GM19193 (cell line): Measurements from ENCODE around the gene ANKRD27.

ENCODE experiments used
- POLR2A ChIP-seq: IDR thresholded peaks from 4 replicates; pipeline ENCODE4 v1.6.1; 2011; ENCODE audit not compliant: insufficient read depth, insufficient read length; ENCODE audit errors: extremely low read depth

The ANKRD27 gene

DNA sequence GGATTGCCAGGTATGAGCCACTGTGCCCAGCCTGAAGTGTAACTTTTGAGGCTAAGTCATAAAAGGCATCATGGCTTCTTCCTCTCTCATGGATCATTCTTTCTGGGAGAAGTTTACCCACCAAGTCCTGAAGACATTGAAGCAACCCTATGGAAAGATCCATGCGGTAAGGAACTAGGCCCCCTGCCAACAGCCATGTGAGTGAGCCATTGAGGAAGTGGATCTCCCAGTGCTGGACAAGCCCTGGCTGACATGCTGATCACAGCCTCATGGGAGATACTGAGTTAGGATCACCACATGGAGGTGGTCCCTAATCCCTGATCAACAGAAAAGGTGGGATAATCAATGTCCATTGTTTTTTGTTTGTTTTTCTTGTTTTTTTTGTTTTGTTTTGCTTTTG is 13.3 kb upstream of the ANKRD27 start:
- no peak for TF ChIP-seq POLR2A

DNA sequence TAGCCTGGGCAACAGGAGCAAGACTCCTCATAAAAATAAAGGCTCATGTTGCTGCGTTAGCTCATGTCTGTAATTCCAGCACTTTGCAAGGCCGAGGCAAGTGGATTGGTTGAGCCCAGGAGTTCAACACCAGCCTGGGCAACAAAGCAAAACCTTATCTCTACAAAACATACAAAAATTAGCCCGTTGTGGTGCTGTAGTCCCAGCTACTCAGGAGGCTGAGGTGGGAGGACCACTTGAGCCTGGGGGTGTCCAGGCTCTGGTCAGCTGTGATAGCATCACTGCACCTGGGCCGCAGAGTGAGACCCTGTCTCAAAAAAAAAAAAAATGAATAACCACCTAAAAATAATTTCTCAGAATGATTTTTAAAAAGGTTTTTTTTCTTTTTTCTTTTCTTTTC is 12.7 kb upstream of the ANKRD27 start:
- no peak for TF ChIP-seq POLR2A

DNA sequence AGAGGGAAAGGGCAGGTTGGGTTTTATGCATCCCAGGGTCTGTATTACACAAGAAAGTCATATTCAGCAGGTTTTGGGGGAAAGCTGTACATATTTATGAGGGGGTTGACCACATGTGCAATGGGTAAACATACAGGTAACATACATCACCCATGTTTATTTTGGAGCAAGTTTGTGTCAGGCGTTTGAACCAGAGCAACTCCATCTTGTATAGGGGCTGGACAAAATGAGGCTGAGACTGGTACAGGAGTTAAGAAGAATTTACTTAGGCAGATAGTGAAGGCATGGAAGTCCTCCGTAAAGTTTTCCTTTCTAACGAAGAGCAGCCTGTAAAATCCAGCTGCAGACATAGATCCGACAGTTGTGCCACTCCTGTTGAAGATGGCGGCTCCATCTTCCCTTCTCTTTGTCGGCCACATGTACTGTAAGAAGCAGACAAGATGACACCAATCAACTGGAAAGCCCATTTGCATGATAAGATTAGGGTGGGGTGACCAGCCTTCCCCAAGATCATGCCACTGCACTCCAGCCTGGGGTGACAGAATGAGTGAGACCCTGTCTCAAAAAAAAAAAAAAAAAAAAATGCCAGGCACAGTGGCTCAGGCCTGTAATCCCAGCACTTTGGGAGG is 12.0 kb upstream of the ANKRD27 start:
- no peak for TF ChIP-seq POLR2A

DNA sequence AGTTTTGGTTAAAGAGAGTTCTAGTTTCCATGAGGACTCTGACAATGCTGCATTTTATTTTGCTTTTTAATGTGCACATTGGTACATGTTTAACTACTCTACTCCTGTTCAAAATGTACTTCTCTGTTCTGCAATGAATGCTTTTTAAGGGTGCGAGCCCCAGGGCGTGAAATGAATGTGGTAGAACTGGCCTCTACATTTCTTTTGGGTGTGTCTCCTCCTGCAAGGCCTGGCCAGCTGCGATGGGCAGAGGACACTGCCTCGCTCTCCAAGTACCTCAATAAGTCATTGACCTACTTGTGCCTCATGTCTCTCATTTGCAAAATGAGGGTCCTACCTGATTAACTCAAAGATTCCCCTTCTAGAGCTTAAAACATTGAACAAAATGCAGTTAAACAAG is 7.3 kb upstream of the ANKRD27 start:
- TF ChIP-seq POLR2A: no peak

DNA sequence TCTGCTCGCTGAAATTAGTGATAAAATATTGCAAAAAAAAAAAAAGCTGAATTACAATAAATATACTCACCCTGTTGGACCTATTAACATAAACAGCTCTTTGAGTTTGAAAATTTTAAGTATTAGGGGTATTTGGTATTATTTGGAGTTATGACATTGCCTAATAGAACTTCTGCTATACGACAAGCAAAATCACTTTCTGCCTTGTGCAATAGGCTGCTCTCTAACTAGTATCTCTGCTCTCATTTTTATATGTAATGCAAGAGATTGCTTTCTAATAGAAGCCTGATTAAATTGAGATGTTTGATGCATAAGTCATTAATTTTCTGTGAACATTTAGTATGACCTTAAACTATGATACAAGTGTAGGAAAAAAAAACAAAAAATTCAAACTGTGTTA is 6.0 kb upstream of the ANKRD27 start:
- no peak for TF ChIP-seq POLR2A

DNA sequence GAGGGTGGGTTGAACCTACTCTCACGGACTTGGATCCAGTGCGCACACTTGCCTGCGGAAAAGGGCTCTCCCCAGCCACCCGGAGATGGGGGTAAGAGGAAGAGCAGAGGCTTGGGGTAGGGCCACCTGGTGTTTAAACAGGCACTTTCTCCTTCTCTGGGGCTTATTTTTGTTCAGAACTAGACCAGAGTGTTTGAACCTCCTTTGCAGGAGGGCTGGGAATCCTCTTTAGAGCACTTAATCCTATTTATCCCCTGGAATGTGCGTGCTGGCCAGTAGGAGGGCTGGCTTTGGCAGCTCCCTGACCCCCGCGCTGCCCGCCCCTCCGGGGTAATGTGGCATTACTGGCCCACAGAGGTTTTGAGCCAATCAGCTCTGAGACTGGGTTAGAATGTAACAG is 2.7 kb upstream of the ANKRD27 start:
- TF ChIP-seq POLR2A: no peak

DNA sequence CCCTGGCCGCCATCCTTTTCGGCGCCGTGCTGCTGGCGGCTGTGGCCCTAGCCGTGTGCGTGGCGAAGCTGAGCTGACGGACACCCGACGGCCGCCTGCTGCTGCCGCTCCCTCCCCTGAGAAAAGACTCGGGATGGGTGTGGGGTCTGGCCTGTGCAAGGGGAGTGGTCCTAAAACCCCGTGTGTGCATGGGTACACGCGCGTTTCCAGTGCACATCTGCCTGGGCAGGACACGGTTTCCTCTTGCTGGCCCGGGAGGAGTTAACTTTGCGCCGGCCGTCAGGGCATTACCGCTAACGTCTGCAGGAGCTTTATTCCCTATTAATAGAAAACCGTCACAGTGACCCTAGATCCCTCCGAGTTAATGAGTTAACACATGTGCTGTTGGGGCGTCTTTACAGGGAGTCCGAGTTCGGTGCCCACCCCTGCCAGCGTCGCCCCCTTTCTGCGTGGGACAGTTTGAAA is 1.9 kb upstream of the ANKRD27 start:
- no peak for TF ChIP-seq POLR2A

DNA sequence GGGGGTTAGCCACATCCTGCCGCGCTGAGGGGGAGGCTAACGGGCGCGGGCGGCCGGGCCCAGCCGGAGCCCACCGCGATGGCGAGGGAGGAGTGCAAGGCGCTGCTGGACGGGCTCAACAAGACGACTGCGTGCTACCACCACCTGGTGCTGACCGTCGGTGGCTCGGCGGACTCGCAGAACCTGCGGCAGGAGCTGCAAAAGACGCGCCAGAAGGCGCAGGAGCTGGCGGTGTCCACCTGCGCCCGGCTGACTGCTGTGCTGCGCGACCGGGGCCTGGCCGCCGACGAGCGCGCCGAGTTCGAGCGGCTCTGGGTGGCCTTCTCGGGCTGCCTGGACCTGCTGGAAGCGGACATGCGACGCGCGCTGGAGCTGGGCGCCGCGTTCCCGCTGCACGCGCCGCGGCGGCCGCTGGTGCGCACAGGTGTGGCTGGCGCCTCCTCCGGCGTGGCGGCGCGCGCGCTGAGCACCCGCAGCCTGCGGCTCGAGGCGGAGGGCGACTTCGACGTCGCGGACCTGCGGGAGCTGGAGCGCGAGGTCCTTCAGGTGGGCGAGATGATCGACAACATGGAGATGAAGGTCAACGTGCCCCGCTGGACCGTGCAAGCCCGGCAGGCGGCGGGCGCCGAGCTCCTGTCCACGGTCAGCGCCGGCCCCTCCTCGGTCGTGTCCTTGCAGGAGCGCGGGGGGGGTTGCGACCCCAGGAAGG is 1.4 kb upstream of the ANKRD27 start:
- no peak for TF ChIP-seq POLR2A

DNA sequence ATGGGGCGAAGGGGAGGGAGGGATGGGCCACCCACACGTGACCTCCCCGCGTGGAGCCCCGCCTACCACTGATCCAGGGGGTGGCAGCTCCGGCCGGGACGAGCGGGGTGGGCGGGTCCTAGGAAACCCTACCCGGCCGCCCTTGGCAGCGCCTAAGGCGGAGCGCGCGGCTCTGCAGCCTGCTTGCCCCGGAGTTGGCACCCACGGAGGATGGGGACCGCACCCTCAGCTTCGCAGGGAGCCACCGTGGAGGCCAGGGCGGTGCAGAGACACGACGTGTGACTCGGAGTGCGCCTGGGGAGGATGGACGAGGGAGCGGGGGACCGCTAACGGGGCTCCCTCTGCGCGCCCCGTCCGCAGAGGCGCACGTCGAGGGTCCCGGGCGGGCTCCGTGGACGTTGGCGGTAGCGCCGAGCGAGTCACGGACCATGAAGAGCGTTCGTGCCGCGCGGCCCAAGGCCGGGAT is 773 bp upstream of the ANKRD27 start, which contains the start of gene RGS9BP:
RGS9BP (plus strand) TSS at position 129 of the 466 bp plus-strand sequence. CDS start 416 bp downstream, outside the sequence.
- no peak for TF ChIP-seq POLR2A

DNA sequence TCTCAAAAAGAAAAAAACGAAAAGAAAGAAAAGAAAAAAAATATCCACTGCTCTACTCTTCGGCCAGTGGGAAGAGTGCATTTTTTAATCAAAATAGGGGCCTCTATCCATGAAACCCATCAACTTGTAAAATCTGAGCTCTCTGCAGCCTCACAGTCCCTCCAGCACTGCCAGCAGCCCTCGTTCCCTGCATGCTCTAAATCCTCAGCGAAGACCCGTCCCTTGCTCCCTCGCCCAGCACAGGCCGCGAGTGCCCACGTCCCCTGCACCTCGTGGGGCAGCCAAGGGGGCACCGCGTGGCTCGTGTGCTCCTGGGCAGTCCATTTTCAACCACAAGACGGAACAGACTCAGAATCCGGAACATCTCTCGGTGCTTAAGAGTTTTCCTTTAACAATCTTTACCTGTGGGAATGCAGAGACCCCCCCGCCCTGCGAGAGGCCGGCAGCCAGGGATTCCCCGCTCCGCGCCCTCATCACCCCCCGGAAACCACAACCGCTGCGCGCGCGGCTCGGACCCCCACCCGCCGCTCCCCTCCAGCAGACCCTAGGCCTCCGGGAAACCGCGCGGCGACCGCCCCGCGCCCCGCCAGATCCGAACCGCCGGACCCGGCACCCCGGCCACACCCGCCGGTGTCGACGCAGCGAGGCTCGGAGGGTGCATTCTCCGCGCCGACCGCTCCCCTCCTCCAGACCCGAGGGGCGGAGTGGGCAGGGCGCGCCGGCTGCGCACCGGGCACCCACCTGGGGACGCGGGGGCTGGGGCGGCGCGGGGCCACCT is 638 bp downstream of the ANKRD27 start:
- TF ChIP-seq POLR2A: no peak

DNA sequence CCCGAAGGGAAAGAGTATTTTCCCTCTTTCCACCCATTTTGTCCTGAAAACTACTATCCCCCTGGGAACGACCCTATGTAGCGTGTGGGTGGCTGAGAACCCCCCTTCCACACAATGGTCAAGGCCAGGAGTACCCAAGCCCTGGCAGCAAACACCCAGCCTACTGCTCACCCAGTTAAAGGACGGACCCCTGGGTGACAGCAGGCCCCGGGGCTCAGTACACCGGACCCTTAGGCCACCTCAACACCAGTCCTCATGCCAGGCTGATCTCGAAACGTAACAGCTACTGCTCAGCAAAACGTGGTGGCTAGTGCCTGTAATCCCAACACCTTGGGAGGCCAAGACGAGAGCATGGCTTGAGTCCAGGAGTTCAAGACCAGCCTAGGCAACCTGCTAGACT is 1.4 kb downstream of the ANKRD27 start:
- TF ChIP-seq POLR2A: no peak

DNA sequence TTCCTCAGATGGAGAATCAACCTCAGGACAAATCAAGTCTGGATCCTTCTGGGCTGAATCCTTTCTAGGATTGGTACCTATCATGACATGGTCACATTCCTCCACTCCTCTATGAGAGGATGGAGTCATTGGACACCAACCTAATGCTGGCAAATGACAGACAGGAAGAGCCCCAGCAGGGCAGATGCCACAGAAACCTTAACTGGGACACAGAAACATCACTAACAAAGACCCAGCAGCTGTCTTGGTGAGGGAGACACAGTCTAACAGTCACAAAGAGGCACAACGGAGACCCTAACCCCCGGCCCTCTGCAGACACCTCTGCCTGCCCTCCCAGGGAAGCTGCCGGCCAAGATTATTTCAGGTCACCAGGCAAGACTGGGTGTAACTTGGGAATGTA is 2.1 kb downstream of the ANKRD27 start:
- no peak for TF ChIP-seq POLR2A

DNA sequence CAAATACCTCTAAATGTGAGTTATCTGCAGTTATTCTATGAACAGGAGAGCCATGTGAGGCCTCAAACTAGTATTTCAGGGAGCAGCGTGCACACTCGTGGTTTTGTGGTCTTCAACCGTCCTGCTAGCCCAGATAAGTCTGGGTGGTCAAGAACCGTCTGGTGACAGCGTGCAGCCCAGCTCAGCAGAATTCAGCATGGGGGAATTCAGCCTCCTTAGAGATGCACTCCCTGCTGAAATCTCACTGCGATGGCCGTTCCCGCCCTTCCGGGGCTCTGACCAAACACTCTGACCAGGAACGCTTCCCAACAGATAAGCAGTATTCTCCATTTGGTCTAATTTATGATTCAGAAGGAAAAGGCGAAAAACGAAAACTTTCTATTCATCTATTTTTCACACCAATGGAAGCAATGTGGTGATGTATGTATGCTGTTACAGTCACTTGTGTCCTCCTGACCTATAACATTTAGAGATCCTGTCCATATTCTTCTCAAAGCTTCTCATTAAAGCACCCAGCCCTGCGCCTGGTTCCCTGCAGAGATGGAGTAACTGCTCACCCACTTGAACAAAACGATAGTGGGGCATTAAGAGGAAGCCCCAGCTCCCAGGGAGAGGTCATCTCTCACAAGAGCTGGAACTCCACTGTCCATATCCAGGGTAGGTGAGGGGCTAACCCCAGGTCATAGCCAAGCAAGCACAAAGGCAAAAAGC is 2.9 kb downstream of the ANKRD27 start:
- no peak for TF ChIP-seq POLR2A

DNA sequence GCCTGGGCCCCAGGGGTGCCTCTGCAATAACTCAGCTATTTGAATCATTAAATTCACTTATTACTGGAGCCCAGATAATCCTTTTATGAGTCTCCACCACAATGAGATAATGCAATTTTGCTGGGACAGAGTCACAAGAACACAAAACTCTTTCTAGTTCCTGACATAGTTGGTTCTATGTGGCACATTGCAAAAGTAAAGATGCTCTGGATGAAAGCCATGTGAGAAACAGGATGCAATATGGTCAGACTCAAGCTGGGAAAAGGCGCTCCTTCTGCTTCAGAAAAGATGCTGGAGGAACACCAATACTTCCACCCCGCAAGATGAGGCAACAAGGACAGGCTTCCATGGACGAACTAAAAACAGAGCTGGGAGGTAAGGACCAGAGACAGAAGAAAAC is 5.7 kb downstream of the ANKRD27 start:
- no peak for TF ChIP-seq POLR2A

DNA sequence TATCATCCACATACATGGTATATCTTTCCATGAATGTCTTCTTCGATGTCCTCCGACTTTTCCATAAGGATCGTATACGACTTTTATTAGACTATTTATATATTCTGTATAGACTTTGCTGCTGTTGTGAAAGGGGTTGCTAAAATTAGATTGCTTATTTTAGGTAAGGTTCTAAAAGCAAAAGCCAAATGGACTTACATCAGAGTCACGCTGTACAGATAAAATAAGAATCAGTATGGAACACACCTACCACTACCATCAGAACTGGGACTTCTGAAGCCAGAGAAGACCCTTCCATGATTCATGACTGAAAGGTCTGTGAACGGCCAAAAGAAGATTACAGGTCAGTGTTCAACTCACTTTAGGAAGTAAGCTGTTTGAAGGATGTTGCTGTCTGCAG is 8.9 kb downstream of the ANKRD27 start:
- TF ChIP-seq POLR2A: no peak

DNA sequence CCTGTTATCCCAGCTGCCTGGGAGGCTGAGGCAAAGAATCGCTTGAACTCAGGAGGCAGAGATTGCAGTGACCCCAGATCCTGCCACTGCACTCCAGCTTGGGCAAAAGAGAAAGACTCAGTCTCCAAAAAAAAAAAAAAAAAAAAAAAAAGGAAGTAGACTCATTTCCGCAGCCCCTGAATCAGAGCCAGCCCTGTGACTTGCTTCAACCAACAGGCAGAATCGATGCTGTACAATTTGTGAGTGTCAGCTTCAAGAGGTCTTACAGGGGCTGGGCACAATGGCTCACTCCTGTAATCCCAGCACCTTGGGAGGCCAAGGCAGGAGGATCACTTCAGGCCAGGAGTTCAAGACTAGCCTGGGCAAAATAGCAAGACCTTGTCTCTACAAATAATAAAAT is 12.8 kb downstream of the ANKRD27 start:
- no peak for TF ChIP-seq POLR2A

DNA sequence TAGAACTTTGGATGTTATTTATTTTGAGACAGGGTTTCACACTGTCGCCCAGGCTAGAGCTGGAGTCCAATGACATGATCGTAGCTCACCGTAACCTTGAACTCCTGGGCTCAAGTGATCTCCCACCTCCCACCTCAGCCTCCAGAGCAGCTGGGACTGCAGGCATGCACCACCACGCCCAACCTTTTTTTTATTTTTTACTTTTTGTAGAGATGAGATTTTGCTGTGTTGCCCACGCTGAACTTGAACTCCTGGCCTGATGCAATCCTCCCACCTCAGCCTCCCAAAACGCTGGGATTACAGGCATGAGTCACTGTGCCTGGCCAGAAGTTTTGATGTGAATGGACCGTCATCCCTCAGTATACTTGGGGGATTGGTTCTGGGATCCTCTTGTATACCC is 13.7 kb downstream of the ANKRD27 start:
- TF ChIP-seq POLR2A: no peak
